ENCODE measurements around the gene SIPA1L3. TPM values are rescaled to one million over a fixed set of nuclear protein-coding genes. Genes with fewer than 3 reads are reported as not detected.

The SIPA1L3 gene
- total RNA-seq, 1 donor from 2014 or later: 16.5 TPM

DNA sequence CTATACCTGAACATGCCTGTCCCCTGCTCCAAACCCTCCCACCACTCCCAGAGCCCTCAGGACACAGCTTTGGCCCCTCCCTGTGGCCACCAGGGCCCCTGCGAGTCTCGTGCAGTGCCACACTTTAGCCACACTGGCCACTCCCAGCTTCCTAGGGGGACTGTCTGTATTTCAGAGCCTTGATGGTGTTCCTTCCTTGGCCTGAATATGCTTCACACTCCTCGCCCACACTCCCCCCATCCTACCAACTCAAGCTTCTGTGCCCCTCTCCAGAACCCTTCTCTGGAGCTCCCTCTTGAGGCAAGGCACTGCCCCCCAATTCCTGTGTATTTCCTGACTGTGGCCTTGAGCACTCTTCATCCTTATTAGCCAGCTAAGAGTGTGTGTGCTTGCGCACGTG is 236.8 kb downstream of the SIPA1L3 start:
- intact Hi-C loops (cut with micrococcal nuclease): loop anchor here (2.0 kb wide), 1 partner anchor 241 kb away; no protein-coding TSS in a partner anchor

DNA sequence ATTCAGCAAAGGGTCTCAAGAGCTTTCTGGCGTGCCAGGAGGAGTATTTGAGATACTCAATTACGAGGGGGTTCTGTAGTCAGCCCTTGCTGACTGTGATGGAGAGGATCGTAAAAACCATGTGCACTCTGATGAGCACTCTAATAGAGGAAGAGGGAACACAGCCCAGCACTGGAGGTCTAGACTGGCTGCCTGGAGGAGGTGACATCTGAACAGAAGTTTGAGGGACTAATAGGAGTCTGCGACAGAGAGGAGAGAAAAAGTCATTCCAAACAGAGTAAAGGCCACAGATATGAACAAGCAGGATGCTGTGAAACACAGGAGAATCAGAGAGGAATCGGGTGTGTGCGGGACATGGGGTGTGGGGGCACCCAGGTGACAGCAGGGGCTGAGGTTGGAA is 237.7 kb downstream of the SIPA1L3 start:
- intact Hi-C loops (cut with micrococcal nuclease): no loop called here

DNA sequence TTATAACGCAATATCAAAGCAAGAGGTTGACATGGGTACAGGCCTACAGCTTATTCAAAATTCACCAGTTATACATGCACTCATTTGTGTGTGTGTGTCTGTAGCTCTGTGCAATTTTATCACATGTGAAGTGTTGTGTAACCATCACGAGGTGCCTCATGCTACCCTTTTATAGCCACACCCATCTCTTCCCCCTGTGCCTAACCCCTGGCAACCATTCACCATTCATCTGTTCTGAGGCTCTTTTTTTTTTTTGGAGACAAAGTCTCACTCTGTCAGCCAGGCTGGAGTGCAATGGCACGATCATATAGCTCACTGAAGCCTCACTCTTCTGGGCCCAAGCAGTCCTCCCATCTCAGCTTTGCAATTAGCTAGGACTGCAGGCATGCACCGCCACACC is 238.6 kb downstream of the SIPA1L3 start:
- intact Hi-C loops (cut with micrococcal nuclease): no loop called here

DNA sequence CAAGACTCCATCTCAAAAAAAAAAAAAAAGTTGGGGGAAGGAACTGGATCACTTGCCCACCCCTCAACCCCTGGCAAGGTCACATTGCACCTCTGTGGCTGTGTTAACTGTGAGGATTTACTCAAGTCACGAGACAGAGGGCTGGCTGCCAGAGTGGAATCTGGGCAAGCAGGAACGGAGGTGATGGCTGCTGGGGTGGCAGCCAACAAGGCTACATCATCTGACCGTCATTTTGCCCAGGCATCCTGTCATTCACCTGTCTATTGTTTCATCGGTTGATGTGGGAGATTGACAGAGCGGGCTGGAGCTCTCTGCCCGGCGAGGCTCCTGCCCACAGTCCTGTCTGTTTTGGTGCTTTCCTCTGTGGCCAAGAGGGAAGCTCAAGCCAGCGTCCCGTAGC is 241.3 kb downstream of the SIPA1L3 start:
- intact Hi-C loops (cut with micrococcal nuclease): no loop called here

DNA sequence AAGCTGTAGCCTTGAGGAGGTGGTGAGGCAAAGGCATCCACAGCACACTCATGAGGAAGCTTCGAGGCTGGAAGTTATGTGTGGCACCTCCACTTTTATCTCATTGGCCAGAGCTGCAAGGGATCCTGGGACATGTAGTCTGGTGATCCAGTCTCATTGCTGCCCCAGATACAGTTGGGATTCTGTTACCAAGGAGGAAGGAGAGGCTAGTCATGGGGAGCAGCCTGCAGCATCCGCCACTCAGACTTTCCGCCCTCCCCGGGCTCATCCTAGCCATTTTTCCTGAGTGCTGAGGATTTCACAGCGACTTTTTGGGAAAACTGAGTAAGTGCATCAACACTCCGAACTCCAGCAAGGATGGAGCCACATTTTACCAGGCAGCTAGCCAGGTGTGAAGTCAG is 242.7 kb downstream of the SIPA1L3 start:
- intact Hi-C loops (cut with micrococcal nuclease): no loop called here

DNA sequence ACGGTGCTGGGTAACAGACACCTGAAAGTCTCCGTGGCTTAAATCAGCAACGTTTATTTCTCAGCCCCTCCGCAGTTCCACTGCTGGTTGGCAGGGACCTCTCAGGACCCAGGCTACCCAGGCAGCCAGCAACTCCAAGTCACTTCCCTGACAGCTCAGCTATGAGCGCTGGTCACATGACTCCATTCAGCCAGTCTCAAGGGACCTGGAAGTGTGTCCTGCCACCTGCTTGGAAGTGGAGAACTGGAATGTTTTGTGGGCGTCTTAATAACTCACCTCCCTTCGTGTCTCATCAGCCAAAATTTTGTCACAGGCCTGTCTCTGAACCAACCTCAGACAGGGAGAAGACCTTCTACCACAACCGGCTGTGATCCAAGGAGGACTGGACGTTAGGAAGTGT is 244.2 kb downstream of the SIPA1L3 start:
- intact Hi-C loops (cut with micrococcal nuclease): no loop called here

DNA sequence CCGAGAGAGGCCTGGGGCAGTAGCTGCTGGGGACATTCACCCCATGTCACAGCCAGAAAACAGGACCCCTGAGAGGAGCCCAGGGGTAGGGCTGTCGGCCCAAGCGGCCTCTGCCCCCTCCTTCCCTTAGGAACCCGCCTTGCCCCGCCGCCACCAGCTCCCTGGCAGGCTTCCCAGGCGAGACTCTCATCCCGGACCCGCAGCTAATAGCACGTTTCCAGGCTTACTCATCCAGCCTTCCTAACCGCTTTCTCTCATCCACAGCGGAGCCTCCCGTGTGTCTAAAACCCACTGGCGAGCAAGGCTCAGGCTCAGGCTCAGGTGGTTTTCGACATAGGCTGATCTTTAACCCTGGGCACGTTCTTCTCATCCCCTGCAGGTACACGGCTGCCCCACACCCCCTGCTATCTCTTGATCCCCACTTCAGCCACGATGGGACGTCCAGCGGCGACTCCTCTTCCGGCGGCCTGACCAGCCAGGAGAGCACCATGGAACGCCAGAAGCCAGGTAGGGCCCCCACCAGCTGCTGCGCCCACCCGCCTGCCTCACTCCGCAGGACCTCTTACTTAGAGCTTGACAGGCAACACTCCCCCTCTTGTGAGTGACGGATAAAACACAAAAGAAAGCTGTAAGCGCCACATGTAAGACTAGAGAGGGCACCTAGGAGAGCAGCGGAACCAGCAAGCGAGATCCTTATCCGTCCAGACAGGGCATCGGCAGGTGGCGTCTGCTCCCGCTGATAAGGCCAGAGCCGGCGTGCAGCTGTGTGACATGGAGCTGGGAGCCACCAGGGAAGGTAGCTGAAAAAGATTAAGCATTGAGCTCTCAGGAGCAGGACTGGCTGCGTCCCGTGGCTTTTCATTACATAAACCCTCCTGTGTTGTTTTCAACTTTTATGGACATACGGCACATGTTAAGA is 245.7 kb downstream of the SIPA1L3 start:
- intact Hi-C loops (cut with micrococcal nuclease): no loop called here

DNA sequence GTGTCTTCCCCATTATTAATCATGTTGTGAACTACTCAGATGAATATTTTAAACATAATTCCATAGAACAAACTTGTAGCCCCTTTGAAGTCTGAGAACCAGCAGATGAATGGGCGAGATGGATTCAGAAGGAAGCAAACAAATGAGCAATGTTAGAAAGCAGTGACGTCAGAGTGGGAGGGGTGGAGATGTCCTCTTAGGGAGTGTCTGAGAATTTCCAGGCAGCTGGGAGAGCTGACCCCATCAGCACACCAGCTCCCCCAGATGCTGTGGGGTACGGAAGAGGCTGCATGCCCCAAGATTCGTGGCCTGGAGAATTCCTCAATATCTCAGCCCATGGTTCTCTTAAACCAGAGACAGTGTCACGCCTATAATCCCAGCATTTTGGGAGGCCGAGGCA is 248.4 kb downstream of the SIPA1L3 start:
- intact Hi-C loops (cut with micrococcal nuclease): no loop called here

DNA sequence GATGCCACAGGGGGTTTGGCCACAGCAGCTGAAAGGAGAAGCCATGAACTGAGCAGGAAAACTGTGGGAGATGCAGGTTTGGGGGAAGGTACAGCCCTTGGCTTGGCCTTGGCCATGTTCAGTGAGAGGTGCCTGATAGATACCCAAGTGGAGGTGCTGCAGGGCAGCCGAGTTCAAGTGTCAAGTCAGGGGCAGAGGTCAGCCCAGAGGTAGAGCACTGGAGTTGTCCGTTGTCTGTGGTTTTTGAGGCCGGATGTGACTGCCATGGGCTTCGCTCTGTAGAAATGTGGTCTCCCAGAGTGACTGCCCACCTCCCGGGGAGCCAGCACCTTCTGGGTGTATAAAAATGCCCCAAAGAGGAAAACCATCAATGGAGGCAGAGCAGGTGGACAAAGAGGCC is 251.7 kb downstream of the SIPA1L3 start:
- intact Hi-C loops (cut with micrococcal nuclease): no loop called here

DNA sequence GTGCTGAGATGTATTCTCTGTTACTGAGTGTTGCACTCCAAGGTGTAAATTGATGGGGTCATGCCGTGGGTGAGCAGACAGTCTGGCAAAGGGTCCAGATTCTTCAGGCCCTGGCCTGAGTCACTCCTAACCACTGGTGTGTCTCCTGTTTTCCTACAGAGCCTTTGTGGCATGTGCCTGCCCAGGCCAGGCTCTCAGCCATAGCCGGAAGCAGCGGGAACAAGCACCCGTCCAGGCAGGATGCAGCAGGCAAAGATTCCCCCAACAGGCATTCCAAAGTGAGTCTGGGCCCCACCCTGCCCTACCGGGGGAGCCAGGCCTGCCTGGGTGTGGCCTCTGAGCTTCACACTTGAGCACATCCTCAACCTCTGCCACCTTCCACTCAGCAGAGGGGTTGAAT is 255.1 kb downstream of the SIPA1L3 start:
- intact Hi-C loops (cut with micrococcal nuclease): no loop called here

DNA sequence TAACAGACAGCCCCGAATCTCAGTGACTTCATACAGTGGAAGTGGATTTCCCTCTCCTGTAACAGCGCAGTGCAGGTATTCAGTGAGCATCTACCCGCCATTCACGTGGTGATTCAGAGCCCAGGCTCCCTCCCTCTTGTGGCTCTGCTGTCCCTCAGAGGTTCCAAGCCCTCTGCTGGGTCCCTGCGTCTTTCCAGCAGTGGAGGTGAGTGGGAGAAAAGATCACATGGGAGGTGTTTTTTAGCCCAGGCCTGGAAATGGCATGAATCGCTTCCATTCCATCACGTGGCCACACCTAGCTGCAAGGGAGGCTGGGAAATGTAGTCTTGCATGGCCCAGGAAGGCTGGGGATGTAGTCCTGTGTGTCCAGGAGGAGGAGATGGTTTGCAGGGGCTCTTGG is 255.6 kb downstream of the SIPA1L3 start:
- intact Hi-C loops (cut with micrococcal nuclease): loop anchor here (1.0 kb wide), 1 partner anchor 11 kb away; no protein-coding TSS in a partner anchor

DNA sequence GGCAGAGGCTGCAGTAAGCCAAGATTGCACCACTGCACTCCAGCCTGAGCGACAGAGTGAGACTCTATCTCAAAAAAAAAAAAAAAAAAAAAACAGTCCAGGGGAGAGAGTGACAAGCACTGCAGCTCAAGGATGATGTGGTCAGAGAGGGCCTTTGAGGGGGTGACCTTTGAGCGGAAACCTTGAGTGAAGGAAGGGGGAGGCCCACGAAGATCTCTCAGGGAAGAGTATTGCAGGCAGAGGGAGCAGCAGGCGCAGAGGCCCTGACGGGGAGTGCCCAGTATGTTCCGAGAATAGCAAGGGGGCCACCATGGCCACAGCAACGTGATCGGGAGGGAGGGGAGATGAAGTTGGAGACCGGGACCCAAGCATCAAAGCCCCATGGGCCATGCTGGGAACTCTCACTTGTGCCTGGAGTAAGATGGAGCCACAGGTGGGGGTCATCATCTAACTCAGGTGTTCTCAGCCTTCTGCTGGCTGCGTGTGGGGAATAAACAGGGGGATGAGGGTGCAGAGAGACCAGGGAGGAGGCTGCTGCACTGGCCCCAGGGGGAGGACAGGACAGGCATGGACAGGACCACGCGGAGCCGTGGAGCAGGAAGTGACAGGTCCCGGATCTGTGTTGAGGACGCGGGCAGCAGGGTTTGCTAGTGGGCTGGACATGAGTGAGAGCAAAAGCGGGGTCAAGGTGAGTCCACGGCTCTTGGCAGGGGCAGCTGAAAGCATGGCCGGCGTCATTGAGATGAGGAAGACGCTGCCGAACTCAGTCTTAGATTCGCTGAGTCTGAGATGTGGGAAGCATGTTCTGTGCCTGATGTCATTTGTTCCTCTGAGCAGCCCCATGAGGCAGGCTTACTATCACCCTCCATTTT is 256.6 kb downstream of the SIPA1L3 start:
- intact Hi-C loops (cut with micrococcal nuclease): loop anchor here (1.0 kb wide), 1 partner anchor 10 kb away; no protein-coding TSS in a partner anchor

DNA sequence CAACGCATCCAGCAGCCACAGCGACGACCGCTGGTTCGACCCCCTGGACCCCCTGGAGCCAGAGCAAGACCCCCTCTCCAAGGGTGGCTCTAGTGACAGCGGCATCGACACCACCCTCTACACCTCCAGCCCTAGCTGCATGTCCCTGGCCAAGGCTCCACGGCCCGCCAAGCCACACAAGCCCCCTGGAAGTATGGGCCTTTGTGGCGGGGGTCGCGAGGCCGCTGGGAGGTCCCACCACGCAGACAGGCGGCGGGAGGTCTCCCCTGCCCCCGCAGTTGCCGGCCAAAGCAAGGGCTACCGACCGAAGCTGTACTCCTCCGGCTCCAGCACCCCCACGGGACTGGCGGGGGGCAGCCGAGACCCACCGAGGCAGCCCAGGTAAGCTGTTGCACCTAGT is 257.5 kb downstream of the SIPA1L3 start:
- intact Hi-C loops (cut with micrococcal nuclease): no loop called here

DNA sequence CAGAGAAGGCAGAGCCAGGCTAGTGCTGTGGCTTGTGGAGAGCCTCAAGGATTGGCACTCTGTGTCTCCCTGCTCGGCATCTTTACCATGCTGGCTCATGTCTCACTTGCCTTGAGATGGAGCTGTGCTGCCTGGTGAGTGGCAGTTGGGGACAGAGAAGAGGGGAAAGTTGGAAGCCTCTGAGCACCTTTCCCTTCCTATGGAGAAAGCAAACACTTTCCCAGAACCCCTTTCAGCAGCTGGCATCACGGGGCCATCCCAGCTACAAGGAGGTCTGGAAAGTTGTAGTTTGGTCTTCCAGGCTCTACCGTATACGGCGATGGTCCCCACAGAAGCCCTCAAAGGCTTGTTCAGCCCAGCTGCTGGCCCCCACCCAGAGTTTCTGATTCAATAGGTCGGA is 258.3 kb downstream of the SIPA1L3 start:
- intact Hi-C loops (cut with micrococcal nuclease): no loop called here

DNA sequence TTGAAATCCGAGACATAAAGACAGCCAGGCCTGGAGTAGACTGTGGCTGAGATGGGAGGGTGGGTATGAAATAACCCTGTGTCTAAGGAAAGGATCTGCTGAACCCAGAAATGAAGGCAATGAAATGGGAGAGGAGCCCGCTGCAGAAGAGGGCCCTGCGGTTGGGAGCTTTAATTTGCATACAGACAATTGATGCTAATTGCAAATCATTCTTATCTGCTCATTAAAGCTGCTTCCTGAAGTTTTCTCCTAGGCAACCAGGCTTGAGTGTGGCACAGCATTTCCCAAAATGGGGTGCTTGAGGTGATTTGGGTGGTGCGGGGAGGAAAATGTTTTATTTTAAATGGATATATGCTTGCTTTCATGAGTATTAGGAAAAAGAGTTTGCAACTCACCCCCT is 261.6 kb downstream of the SIPA1L3 start:
- intact Hi-C loops (cut with micrococcal nuclease): no loop called here

DNA sequence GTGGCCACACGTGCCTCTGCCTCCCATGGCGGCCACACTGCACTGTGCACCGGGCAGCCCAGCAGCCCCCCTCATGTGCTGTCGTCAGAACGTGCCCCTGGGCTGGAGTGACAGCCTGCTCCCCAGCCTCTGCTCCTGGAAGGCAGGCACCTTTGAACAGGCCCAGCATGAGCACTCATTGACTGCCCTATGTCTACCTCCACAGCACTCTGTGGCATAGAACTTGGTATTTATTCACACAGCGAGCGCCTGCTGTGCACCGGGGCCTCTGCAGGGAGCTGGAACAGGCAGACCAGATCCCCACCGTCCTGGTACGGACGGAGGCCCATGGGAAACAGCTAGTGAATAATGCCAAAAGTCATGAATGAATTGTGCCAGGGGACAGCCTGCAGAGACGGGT is 263.3 kb downstream of the SIPA1L3 start:
- intact Hi-C loops (cut with micrococcal nuclease): no loop called here

DNA sequence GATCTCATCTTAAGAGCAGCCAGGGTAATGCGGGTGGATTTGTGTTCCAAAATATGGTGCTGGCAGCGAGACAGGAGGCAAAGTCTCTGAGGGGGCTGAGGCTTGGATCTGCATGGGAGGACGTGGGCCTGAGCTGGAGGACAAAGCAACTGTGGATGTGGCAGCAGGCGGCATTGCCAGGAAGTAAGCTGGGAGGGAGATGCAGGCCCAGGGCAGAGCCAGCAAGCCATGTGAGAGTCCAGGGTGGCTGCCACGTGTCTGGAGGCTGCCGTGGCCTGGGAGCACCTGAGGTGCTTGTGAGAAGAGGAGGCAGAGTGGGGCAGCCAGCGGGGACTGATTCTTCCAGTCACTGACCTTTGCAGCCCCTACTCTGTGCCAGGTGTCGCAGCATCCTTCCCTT is 265.0 kb downstream of the SIPA1L3 start:
- intact Hi-C loops (cut with micrococcal nuclease): no loop called here

DNA sequence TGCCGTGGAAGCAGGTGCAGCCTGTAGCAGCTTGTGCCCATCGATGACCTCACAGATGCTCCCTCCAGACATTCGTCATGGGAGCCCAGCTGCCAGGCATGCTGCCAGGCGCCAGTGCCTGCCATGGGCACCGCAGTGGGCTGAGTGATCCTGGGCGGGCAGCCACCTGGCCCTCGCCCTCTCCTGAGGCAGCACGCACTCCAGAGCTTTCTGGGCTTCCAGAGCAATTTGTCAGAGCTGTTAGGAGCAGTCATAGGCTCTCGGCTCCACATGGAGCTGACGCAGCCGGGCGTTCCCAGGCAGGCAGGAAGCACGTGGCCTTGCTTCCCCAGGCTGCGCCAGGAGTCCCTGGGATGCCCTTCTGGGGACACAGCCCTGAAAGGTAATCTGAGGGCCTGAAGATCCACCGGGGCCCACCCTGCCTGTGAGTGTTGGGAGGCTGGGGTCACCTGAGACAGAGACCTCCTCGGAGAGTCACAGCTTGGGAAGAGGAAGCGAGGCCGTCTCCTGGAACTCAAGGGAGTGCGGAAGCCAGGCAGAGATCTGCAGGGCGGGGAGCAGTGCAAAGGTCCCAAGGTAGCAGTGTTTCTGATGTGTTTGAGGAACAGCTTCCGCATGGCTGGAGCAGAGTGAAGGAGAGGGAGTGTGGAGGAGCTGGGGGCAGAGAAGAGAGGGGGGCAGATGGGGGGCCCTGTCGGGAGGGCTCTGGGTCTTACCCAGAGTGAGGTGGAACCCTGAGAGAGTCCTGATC is 266.5 kb downstream of the SIPA1L3 start:
- intact Hi-C loops (cut with micrococcal nuclease): loop anchor here (1.0 kb wide), 1 partner anchor 10 kb away; no protein-coding TSS in a partner anchor

DNA sequence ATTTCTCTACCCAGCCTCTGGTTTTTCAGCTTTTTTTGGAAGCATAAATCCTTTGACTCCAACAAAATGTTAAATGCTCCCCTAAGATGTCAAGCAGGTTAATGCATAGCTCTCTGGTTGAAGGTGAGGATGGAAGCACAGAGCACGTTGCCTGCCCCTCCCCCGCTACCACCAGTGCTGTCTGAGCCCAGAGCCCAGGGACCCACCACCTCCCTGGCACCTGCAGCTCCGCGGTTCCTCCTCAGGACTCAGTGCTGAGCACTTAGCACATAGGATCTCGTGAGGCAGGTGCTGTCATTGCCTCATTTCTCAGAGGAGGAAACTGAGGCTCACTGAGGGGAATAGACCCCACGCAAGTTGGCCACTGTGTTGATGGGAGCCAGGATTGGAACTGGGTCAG is 268.4 kb downstream of the SIPA1L3 start:
- intact Hi-C loops (cut with micrococcal nuclease): no loop called here

DNA sequence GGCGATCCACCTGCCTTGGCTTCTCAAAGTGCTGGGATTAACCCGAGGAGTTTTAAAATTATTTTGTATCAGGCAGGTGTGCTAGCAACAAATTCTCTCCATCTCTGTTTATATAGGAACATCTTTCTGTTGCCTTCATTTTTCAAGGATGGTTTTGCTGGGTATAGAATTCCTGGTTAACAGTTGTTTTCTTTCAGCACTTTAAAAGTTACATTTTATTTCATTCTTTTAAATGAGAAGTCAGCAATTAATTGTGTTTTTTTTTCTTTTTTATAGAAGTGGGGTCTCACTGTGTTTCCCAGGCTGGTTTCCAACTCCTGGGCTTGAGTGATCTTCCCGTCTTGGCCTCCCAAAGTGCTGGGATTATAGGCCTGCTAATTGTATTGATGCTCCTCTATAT is 273.1 kb downstream of the SIPA1L3 start:
- intact Hi-C loops (cut with micrococcal nuclease): no loop called here

DNA sequence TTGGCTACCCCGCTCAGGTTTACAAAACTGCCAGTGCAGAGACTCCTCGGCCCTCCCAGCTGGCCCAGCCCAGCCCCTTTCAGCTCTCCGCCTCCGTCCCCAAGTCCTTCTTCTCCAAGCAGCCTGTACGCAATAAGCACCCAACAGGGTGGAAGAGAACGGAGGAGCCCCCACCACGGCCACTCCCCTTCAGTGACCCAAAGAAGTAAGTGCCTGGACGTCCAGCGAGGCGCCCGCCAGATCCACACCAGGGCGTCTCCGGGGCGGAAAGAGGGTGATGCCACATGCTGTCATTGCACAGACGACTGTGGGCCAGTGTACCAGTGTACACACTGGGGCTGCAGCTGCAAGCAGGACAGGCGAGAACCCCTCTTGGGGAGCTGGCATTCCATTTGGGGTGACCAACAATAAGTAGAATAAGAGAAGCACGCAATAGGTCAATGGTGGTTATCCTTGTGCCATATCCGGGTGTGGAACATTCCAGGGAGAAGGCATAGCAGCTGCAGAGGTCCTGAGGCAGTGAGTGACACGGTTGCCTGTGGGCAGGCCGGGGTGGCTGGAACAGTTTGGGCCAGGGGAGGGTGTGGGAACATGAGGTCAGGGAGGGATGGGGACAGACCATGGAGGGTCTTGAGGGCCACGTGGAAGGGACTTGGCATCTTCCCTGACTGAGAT is 275.7 kb downstream of the SIPA1L3 start:
- intact Hi-C loops (cut with micrococcal nuclease): no loop called here

All from T-helper 1 cell treated with Interleukin-12 subunit alpha and Interleukin-12 subunit beta and Interleukin-4 antibody, amounts not matched to agents 30 ng/mL and 1 ng/mL, for 36 hours (primary cell).